KMS-11 (cell line): ENCODE measurements around the gene LRRC73.

Experiments used
- H2AFZ ChIP-seq: fragments of 200-600 bp; sonication (generic); 2 replicates; pipeline ENCODE4 v1.6.1; 2016; ENCODE audit warnings: antibody characterized with exemption, mixed run types, low read depth
- H3K27ac ChIP-seq: fragments of 200-600 bp; sonication (generic); 2 replicates; pipeline ENCODE4 v1.6.1; 2016; ENCODE audit warnings: mild to moderate bottlenecking, mixed run types
- H3K27me3 ChIP-seq: fragments of 200-600 bp; sonication (generic); 2 replicates; pipeline ENCODE4 v1.6.1; 2017; ENCODE audit warnings: mild to moderate bottlenecking, low read depth, mixed run types, moderate library complexity; ENCODE audit not compliant: insufficient read depth
- H3K36me3 ChIP-seq: fragments of 200-600 bp; sonication (generic); 2 replicates; pipeline ENCODE4 v1.6.1; 2017; ENCODE audit warnings: mild to moderate bottlenecking, mixed run types; ENCODE audit not compliant: insufficient read depth
- H3K4me1 ChIP-seq: fragments of 200-600 bp; sonication (generic); 2 replicates; pipeline ENCODE4 v1.6.1; 2016; ENCODE audit warnings: mild to moderate bottlenecking, low read depth, mixed run types; ENCODE audit not compliant: poor library complexity, severe bottlenecking
- H3K4me2 ChIP-seq: fragments of 200-600 bp; sonication (generic); 2 replicates; pipeline ENCODE4 v1.7.0; 2016; ENCODE audit warnings: mild to moderate bottlenecking, mixed run types
- H3K4me3 ChIP-seq: fragments of 200-600 bp; sonication (generic); IDR thresholded peaks from 2 replicates; pipeline ENCODE4 v1.6.1; 2017; ENCODE audit warnings: low read depth, low read length, mixed read lengths; ENCODE audit not compliant: insufficient read depth
- H3K79me2 ChIP-seq: fragments of 200-600 bp; sonication (generic); 2 replicates; pipeline ENCODE4 v1.6.1; 2016; ENCODE audit warnings: low read depth, mixed run types; ENCODE audit not compliant: insufficient read depth
- H3K9ac ChIP-seq: fragments of 200-600 bp; sonication (generic); 2 replicates; pipeline ENCODE4 v1.6.1; 2016; ENCODE audit warnings: mild to moderate bottlenecking, mixed run types
- H4K20me1 ChIP-seq: fragments of 200-600 bp; sonication (generic); 2 replicates; pipeline ENCODE4 v1.6.1; 2016; ENCODE audit warnings: mild to moderate bottlenecking, mixed run types; ENCODE audit not compliant: insufficient read depth
- TF ChIP-seq, protein P1 (sequence below): fragments of 200-600 bp; sonication (generic); conservative IDR thresholded peaks from 2 replicates; pipeline ENCODE4 v1.6.1; 2017; ENCODE audit warnings: low read depth, mild to moderate bottlenecking, antibody characterized with exemption, low read length, moderate library complexity, mixed read lengths

LRRC73 gene

DNA sequence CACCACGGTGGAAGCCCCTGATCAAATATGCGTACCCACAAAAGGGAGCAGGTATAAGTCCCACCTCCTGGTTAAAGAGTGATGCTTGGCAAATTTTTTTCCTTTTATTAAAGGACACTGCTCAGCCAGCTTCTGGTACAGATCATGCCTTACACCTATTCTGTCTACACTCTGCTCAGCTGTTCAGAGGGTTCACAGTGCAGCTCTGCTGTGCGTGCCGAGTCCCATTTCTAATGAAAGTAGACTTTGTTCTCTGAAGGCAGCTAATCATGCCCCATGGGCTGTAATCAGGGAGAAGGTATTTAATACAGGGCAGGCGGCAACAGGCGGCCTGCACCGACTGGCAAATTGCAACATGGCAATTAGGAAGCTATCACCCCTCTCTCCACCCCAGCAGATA lies 16.3 kb downstream of the LRRC73 start:
- Histone ChIP-seq H3K27ac (no peak overlapping the region), H3K4me1 (peaks cover 8% of the 10 kb centered on the region)

DNA sequence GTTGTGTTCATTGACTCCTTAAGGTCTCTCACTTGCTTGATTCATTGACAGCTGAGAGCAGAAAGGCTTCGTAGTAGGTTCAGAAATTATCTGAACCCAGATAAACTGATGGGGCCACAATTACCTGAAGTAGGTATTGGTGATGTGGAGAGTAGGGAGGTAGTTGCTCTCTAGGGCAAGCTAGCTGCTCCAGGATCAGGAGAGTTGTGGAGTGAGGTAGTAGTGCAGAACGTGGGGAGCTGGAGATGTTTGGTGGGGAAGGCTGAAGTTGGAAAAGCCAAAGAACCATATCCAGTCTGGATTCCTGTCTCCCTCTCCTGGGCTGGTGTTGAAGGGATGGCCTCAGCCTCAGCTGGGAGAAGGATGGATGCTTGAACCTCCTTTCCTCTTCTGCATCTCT lies 16.9 kb downstream of the LRRC73 start:
- Histone ChIP-seq H4K20me1 (no peaks in the 10 kb centered on the region), H3K79me2 (no peaks in the 10 kb centered on the region; the same call in 1 of the 2 replicates), H3K4me2 (no peak overlapping the region), H3K27me3 (no peaks in the 10 kb centered on the region), H3K4me1 (peaks cover 8% of the 10 kb centered on the region), H3K4me3 (no peak overlapping the region), H3K9ac (no peak overlapping the region), H3K27ac (no peak overlapping the region), H2AFZ (no peak overlapping the region), H3K36me3 (no peaks in the 10 kb centered on the region)
- TF ChIP-seq, protein P1, sequence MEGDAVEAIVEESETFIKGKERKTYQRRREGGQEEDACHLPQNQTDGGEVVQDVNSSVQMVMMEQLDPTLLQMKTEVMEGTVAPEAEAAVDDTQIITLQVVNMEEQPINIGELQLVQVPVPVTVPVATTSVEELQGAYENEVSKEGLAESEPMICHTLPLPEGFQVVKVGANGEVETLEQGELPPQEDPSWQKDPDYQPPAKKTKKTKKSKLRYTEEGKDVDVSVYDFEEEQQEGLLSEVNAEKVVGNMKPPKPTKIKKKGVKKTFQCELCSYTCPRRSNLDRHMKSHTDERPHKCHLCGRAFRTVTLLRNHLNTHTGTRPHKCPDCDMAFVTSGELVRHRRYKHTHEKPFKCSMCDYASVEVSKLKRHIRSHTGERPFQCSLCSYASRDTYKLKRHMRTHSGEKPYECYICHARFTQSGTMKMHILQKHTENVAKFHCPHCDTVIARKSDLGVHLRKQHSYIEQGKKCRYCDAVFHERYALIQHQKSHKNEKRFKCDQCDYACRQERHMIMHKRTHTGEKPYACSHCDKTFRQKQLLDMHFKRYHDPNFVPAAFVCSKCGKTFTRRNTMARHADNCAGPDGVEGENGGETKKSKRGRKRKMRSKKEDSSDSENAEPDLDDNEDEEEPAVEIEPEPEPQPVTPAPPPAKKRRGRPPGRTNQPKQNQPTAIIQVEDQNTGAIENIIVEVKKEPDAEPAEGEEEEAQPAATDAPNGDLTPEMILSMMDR, result no peak

More for the DNA sequence above, 16.3 kb downstream of the LRRC73 start:
- H3K79me2 ChIP-seq, result no peaks in the 10 kb centered on the region; the same call in 1 of the 2 replicates
- no peak overlapping the region for H3K4me2 ChIP-seq
- H3K27me3 ChIP-seq, result no peaks in the 10 kb centered on the region
- no peaks in the 10 kb centered on the region for H4K20me1 ChIP-seq
- H3K4me3 ChIP-seq, result no peak overlapping the region
- TF ChIP-seq, protein P1, result no peak
- no peak overlapping the region for H2AFZ ChIP-seq
- no peaks in the 10 kb centered on the region for H3K36me3 ChIP-seq
- H3K9ac ChIP-seq, result no peak overlapping the region

DNA sequence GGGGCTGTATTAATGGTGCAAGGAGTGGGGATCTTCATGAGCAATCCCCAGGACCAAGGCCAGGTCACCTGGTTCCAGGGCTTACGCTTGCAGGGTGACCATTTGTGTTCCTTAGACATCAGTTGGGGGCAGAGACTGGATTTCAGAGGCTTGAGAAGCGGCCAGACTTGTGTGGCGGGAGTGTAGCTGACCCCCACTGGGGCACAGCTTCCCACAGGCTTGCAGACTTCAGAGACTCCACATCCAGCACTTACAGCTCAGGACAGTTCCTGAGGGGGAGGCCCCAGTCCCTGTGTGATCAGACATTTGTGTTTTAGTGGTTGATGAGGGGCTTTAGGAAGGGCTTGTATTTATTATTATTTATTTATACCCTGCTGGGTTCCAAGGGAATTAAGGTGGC lies 17.5 kb downstream of the LRRC73 start:
- Histone ChIP-seq H3K9ac (no peak overlapping the region), H3K4me3 (no peak overlapping the region), H3K79me2 (no peaks in the 10 kb centered on the region; the same call in 1 of the 2 replicates), H3K36me3 (no peaks in the 10 kb centered on the region), H3K4me2 (no peak overlapping the region), H3K4me1 (peaks cover 8% of the 10 kb centered on the region), H2AFZ (no peak overlapping the region), H4K20me1 (no peaks in the 10 kb centered on the region), H3K27ac (no peak overlapping the region), H3K27me3 (no peaks in the 10 kb centered on the region)
- TF ChIP-seq, protein P1, result no peak

DNA sequence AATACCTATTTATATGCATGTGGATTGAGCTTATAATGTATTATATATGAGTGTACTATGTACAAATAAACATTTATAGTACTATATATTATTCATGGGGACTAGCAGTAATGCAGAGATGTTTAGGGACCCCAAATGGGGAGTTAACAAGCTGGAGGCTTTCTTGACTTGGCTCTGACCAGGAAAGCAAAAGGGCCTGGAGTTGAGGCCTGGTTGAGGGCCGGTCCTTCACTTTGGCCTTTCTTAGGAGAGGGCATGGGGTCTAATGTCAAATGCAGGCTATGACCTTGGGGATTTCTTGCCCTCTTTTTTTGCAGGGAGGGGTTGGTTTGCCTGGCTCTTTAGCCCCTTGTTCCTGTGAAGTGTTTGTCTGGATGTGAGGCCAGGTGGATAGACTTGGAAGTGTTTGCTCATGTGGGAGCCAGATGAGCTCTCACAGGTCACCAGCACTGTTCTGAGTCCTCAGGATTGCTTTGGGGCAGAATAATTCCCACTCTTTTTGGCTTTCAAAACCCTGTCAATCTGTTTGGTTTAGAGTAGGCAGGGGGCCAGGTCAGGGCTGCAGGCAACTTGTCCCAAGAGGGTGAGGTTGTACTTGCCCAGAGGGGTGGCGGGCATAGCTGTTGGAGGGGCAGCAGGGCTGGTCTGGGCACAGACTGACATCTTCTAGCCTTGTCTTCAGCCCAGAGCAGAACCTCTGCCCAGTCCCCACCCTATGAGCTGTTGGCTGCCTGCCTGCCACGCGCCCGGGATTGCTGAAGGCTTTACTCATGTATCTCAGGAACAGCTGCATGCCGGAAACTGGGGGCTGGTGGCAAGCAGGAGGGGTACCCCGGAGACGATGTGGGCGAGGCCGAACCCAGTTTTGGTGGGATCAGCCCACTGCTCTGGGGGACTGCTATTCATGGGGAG lies 18.1 kb downstream of the LRRC73 start:
- Histone ChIP-seq H2AFZ (no peak overlapping the region), H3K27me3 (no peaks in the 10 kb centered on the region), H3K4me2 (no peak overlapping the region), H4K20me1 (no peaks in the 10 kb centered on the region), H3K36me3 (no peaks in the 10 kb centered on the region), H3K4me1 (peaks cover 8% of the 10 kb centered on the region), H3K79me2 (no peaks in the 10 kb centered on the region; the same call in 1 of the 2 replicates), H3K4me3 (no peak overlapping the region), H3K27ac (no peak overlapping the region), H3K9ac (no peak overlapping the region)
- TF ChIP-seq, protein P1, result no peak
